ENCODE results near the gene ZNF644.

DNA sequence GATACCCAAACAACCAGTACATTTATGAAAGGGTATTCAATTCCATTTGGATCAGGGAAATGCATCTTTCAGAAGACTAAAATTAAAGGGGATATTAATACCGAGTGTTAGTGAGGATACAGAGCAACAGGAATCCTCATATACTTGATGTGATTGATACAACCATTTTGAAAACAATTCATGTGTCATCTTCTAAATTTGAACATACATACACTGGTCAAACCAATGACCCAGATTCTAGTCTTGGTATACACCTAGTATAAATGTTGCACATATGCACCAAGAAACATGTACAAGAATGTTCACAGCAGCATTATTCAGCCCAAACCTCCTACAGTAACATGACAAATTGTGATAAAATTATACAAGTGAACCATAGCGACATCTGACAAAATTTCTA is 58.6 kb downstream of the ZNF644 start:
- TF ChIP-seq CTCF (IDR thresholded peaks at IDR 0.05; ENCODE audit: insufficient read depth, low read length) (no peak), POLR2AphosphoS5 (IDR thresholded peaks at IDR 0.05; ENCODE audit: low read depth) (no peak), GABPA (IDR thresholded peaks at IDR 0.05; ENCODE audit: low read depth) (no peak)

All from HL-60 (cell line).